Testis (tissue), 3 donors: ENCODE measurements around the gene METTL25. TPM values are rescaled to one million over a fixed set of nuclear protein-coding genes. Genes with fewer than 3 reads are reported as not detected.

Experiments used
- DNase-seq: peaks from one replicate; pipeline ENCODE4 v3.0.0-alpha.2; 2019
- H3K27ac ChIP-seq, 2 donors: fragments of 200-600 bp; sonication (generic); one replicate each; pipeline ENCODE4 v1.5.1; 2019
- H3K27me3 ChIP-seq: fragments of 200-600 bp; sonication (generic); one replicate; pipeline ENCODE4 v1.5.1; 2019
- H3K36me3 ChIP-seq: fragments of 200-600 bp; sonication (generic); one replicate; pipeline ENCODE4 v1.5.1; 2017; ENCODE audit warnings: low read depth; ENCODE audit errors: missing control alignments
- H3K4me1 ChIP-seq: fragments of 200-600 bp; sonication (generic); one replicate; pipeline ENCODE4 v1.5.1; 2019
- H3K4me3 ChIP-seq, 2 donors: fragments of 200-600 bp; sonication (generic); one replicate each; pipeline ENCODE4 v1.5.1; 2017 to 2019
- H3K9me3 ChIP-seq: fragments of 200-600 bp; sonication (generic); one replicate; pipeline ENCODE4 v1.5.1; 2017
- POLR2A ChIP-seq: fragments of 450-650 bp; IDR thresholded peaks from one replicate; pipeline ENCODE4 v1.6.1; 2017; ENCODE audit warnings: antibody characterized with exemption, mild to moderate bottlenecking, moderate library complexity
- WGBS, 2 donors: methylation state at CpG; one replicate each; pipeline ENCODE4 v1.1.5; 2018; 5-methylcytosine and 5-hydroxymethylcytosine counted together
- intact Hi-C: fragments of 100-400 bp; cut with DNase I; formaldehyde crosslinking; loops from one replicate; pipeline ENCODE4 v1.15.1; 2023; ENCODE audit warnings: low total_unique reads
- polyA plus RNA-seq: library from polyadenylated mRNA; stranded (reverse); fragments of 350-450 nt; fragmentation: Illumina TruSeq; extraction: RNeasy Lipid Tissue Mini Kit (QIAGEN cat#74804); gene quantifications from one replicate; pipeline ENCODE4 v1.2.3, GENCODE V29; 2014; ENCODE audit warnings: low read depth, low replicate concordance; ENCODE audit not compliant: insufficient read depth
- total RNA-seq, 2 donors: library from RNA; depleted of rRNA; stranded (reverse); fragments of >200 nt; gene quantifications; one replicate each; pipeline ENCODE4 v1.2.3, GENCODE V29; 2016
- TF ChIP-seq, protein P1 (sequence below), 3 experiments: fragments of 450-650 bp in 2 of 3; fragments of 200-600 bp in 1 of 3; sonication (generic) in 1 of 3; IDR thresholded peaks; one replicate each; pipeline ENCODE4 v1.5.1; 2016 to 2019; ENCODE audit warnings: antibody characterized with exemption in 3 of 3, mild to moderate bottlenecking in 2 of 3, moderate library complexity in 1 of 3

METTL25 gene
- total and polyA plus RNA-seq, 3 donors from 2014 or later: 9.0 to 11.3 (median 10.8) TPM

DNA sequence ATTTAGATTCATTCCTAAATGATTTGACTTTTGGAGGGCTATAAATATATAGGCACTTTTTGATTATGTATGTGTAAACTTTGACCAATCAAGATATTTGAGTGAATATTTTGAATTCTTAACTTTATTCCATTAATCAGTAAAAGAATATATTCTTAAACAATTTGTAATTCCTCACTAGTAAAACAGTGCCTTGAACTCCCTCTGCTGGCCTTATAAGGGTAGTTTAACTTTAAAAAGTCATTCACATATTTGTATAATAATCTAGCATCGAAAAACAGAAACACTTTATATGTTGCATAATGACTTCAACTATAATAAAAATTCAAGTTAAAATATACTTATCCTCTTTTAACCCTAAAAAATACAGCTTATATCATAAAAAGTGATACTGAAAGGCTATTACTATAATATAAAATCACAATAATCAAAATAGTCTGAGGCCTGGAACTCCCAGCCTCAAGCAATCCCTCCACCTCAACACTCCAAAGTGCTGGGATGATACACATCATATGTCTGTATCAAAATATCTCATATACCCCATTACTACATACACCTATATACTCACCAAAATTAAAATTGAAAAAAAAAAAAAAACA is 31.3 kb upstream of the METTL25 start:
- Histone ChIP-seq H3K4me1 (no peaks in the 10 kb centered on the region), H3K36me3 (no peaks in the 10 kb centered on the region), H3K9me3 (no peaks in the 10 kb centered on the region), H3K4me3 (no peak overlapping the region), H3K27ac (no peak overlapping the region), H3K27me3 (no peaks in the 10 kb centered on the region)
- DNase-seq: no peak
- 22 to 32% methylated on average over 1 of the region's 1 CpG for whole genome bisulfite sequencing, 2 donors
- TF ChIP-seq, protein P1, sequence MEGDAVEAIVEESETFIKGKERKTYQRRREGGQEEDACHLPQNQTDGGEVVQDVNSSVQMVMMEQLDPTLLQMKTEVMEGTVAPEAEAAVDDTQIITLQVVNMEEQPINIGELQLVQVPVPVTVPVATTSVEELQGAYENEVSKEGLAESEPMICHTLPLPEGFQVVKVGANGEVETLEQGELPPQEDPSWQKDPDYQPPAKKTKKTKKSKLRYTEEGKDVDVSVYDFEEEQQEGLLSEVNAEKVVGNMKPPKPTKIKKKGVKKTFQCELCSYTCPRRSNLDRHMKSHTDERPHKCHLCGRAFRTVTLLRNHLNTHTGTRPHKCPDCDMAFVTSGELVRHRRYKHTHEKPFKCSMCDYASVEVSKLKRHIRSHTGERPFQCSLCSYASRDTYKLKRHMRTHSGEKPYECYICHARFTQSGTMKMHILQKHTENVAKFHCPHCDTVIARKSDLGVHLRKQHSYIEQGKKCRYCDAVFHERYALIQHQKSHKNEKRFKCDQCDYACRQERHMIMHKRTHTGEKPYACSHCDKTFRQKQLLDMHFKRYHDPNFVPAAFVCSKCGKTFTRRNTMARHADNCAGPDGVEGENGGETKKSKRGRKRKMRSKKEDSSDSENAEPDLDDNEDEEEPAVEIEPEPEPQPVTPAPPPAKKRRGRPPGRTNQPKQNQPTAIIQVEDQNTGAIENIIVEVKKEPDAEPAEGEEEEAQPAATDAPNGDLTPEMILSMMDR (IDR thresholded peaks at IDR 0.05): peak in 2 of 3 experiments; percentile 41 to 55
- no peak for TF ChIP-seq POLR2A
- intact Hi-C loops: loop anchor here (10.0 kb wide), 1 partner anchor 682 kb away; no protein-coding TSS in a partner anchor

DNA sequence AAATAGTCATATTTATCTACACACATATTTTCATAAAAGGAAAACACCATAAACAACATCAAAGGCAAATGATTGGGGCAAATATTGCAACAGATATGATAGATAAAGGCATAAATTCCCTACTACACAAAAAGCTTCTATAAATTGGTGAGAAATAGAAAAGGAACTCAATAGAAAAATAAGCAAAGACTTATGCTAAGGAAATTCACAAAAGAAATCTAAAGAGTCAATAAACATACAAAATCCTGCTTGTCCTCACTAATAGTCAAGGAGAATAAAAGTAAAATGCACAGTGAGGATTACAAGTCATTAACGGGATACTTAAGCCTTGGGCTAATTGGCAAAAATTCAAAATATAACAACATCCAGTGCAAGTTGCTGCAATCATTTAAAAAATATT is 30.5 kb upstream of the METTL25 start:
- TF ChIP-seq, protein P1 (IDR thresholded peaks at IDR 0.05): no peak
- 50 to 59% methylated on average over 1 of the region's 1 CpG for WGBS, 2 donors
- H3K4me3 ChIP-seq: no peak overlapping the region
- DNase-seq: no peak
- no peaks in the 10 kb centered on the region for H3K36me3 ChIP-seq
- H3K9me3 ChIP-seq: no peaks in the 10 kb centered on the region
- no peaks in the 10 kb centered on the region for H3K4me1 ChIP-seq
- H3K27me3 ChIP-seq: no peaks in the 10 kb centered on the region
- no peak overlapping the region for H3K27ac ChIP-seq
- intact Hi-C loops: loop anchor here (10.0 kb wide), 1 partner anchor 683 kb away; no protein-coding TSS in a partner anchor

DNA sequence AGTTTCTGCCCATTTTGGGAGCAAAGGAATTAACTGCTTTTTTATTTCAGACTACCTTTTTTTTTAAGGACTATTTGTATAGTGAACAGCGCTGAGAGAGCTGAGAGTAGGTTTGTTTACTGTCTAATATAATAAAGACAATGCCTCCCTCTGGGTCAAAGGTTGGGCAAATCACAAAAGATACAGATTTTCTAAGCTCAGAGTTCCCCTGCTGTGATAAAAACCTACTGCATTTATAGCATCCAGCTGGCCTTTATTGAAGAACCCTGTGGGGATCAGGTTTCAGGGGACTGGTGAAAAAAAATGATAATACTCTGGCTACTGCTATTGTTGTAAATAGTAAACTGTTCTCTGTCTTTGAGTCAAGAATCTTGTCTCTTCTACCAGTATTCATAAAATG is 28.8 kb upstream of the METTL25 start:
- 29 to 33% methylated on average over 1 of the region's 1 CpG for WGBS, 2 donors
- H3K27me3 ChIP-seq: no peaks in the 10 kb centered on the region
- no peak overlapping the region for H3K27ac ChIP-seq
- TF ChIP-seq, protein P1 (IDR thresholded peaks at IDR 0.05): no peak
- TF ChIP-seq POLR2A: no peak
- no peak overlapping the region for H3K4me3 ChIP-seq
- H3K9me3 ChIP-seq: no peaks in the 10 kb centered on the region
- intact Hi-C loops: loop anchor here (10.0 kb wide), 1 partner anchor 685 kb away; no protein-coding TSS in a partner anchor
- no peaks in the 10 kb centered on the region for H3K4me1 ChIP-seq
- no peaks in the 10 kb centered on the region for H3K36me3 ChIP-seq
- DNase-seq: no peak

DNA sequence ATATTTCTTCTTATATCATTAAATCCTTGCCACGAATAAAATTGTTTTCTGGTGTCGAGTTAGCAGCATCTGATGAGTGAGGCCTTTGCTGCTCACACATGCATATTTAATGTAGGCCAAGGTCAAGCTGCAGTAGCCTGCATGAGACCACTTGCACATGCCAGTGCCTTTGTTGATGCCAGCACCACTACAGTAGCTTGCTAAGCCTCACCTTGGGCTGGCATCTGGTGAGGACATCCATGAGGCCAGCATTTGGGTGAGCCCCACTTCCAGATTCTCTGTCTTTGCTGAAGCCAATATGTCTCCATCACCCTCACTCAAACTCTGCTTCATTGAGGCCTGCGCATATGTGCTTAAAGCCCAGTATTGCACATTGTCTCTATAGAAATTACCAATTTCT is 8.2 kb upstream of the METTL25 start:
- Histone ChIP-seq H3K4me3 (no peak overlapping the region), H3K4me1 (no peaks in the 10 kb centered on the region), H3K36me3 (no peaks in the 10 kb centered on the region), H3K9me3 (no peaks in the 10 kb centered on the region), H3K27ac (no peak overlapping the region), H3K27me3 (no peaks in the 10 kb centered on the region)
- no peak for TF ChIP-seq POLR2A
- TF ChIP-seq, protein P1 (IDR thresholded peaks at IDR 0.05): no peak
- intact Hi-C loops: no loop called here
- 91 to 92% methylated on average over 3 of the region's 3 CpGs for WGBS, 2 donors
- no peak for DNase-seq

DNA sequence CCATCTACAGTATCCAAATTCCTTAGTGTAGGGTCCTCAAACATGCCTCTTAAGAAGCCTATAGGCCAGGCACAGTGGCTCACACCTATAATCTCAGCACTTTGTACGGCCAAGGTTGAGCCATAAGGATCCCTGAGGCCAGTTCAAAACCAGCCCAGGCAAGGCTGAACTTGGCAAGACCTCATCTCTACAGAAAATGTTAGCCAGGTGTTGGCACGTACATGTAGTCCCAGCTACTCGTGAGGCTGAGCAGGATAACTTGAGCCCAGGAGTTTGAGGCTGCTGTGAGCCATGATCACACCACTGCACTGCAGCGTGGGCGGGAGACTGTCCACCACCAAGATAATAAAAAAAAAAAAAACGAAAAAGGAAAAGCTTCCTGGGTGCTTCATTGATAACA is 6.9 kb upstream of the METTL25 start:
- Histone ChIP-seq H3K27ac (no peak overlapping the region), H3K36me3 (no peaks in the 10 kb centered on the region), H3K27me3 (no peaks in the 10 kb centered on the region), H3K4me1 (no peaks in the 10 kb centered on the region), H3K4me3 (no peak overlapping the region), H3K9me3 (no peaks in the 10 kb centered on the region)
- TF ChIP-seq POLR2A: no peak
- TF ChIP-seq, protein P1 (IDR thresholded peaks at IDR 0.05): no peak
- 79 to 86% methylated on average over 6 of the region's 6 CpGs for WGBS, 2 donors
- DNase-seq: no peak
- intact Hi-C loops: no loop called here
